HepG2 (cell line): ENCODE data around the gene ESAM.

Experiments
- BCL3 ChIP-seq: sonication (generic); formaldehyde crosslinking; IDR thresholded peaks from 2 replicates; pipeline ENCODE4 v1.5.1; 2020; ENCODE audit warnings: mild to moderate bottlenecking, missing genetic modification reagents, moderate library complexity
- CEBPB ChIP-seq: IDR thresholded peaks from 2 replicates; pipeline ENCODE4 v1.6.1; 2011; ENCODE audit warnings: low read depth, low read length, improper control_type of control experiment, borderline replicate concordance
- CTCF ChIP-seq: sonication (generic); formaldehyde crosslinking; IDR thresholded peaks from 2 replicates; pipeline ENCODE4 v1.5.0; 2020; ENCODE audit warnings: mild to moderate bottlenecking, missing genetic modification reagents, moderate library complexity
- EP300 ChIP-seq, 3 experiments: sonication (generic) in 1 of 3; formaldehyde crosslinking in 1 of 3; IDR thresholded peaks; 2 replicates each; pipeline versions ENCODE4 v1.5.1 to v1.6.1; 2011 to 2020; ENCODE audit warnings: low read depth in 2 of 3, low read length in 2 of 3, borderline replicate concordance in 1 of 3, improper control_type of control experiment in 1 of 3, mild to moderate bottlenecking in 1 of 3, missing genetic modification reagents in 1 of 3, moderate library complexity in 1 of 3
- EZH2 ChIP-seq: conservative IDR thresholded peaks from 2 replicates; pipeline ENCODE4 v1.6.1; 2012; ENCODE audit warnings: mild to moderate bottlenecking, low read depth, low read length, moderate library complexity
- MAF1 ChIP-seq: sonication (generic); formaldehyde crosslinking; IDR thresholded peaks from 2 replicates; pipeline ENCODE4 v1.5.0; 2020; ENCODE audit warnings: missing genetic modification reagents, borderline replicate concordance
- REST ChIP-seq, 2 experiments: IDR thresholded peaks; 2 replicates each; pipeline ENCODE4 v1.6.1; 2011 to 2012; ENCODE audit warnings: low read length in 2 of 2, borderline replicate concordance in 1 of 2, low read depth in 1 of 2, mild to moderate bottlenecking in 1 of 2, moderate library complexity in 1 of 2
- SIN3B ChIP-seq: fragments of 150-350 bp; IDR thresholded peaks from 2 replicates; pipeline ENCODE4 v1.6.1; 2014; ENCODE audit warnings: low read length
- SMARCC2 ChIP-seq: fragments of 450-650 bp; IDR thresholded peaks from 2 replicates; pipeline ENCODE4 v1.6.1; 2017; ENCODE audit warnings: antibody characterized with exemption, mild to moderate bottlenecking
- SRSF1 ChIP-seq: fragments of 200-400 bp; formaldehyde crosslinking; optimal IDR thresholded peaks from 2 replicates; pipeline ENCODE3; 2017; ENCODE audit warnings: mild to moderate bottlenecking, low read depth, low read length, moderate library complexity
- ZBTB20 ChIP-seq: sonication (generic); formaldehyde crosslinking; IDR thresholded peaks from 2 replicates; pipeline ENCODE4 v1.8.1; 2023; ENCODE audit warnings: missing genetic modification reagents, low read depth, mild to moderate bottlenecking, borderline replicate concordance

GRCh38 chr11:124743050-124743449, 19.0 kb downstream of the ESAM start:
- TF ChIP-seq EZH2 (no peak), SIN3B (no peak), SRSF1 (no peak), BCL3 (CRISPR knock-in tag) (no peak), SMARCC2 (no peak), ZBTB20 (no peak), REST (IDR thresholded peaks at IDR 0.05; ENCODE audit: borderline replicate concordance in 1 of 2, low read depth in 1 of 2, low read length in 2 of 2) (no peak), CTCF (CRISPR knock-in tag) (no peak), CEBPB (no peak), EP300 (IDR thresholded peaks at IDR 0.05; ENCODE audit: low read depth in 2 of 2, low read length in 2 of 2) (no peak), EP300 (CRISPR knock-in tag; IDR thresholded peaks at IDR 0.05; ENCODE audit: borderline replicate concordance) (no peak), MAF1 (CRISPR knock-in tag) (no peak)
